NT2/D1 (cell line): Measurements from ENCODE around the gene PHC2.

ENCODE experiments used
- DNase-seq: peaks from one replicate; pipeline ENCODE4 v3.0.0-alpha.2; 2011; ENCODE audit warnings: low read depth, low spot score
- H3K27me3 ChIP-seq: 2 replicates; pipeline ENCODE4 v1.6.0; 2011; ENCODE audit warnings: mild to moderate bottlenecking; ENCODE audit not compliant: insufficient read length, insufficient read depth
- H3K36me3 ChIP-seq: 2 replicates; pipeline ENCODE4 v1.6.1; 2011; ENCODE audit warnings: mild to moderate bottlenecking, low read length, mixed read lengths; ENCODE audit not compliant: insufficient read depth, insufficient read length
- H3K4me1 ChIP-seq: 2 replicates; pipeline ENCODE4 v1.5.1; 2011; ENCODE audit not compliant: insufficient read depth, insufficient read length
- H3K4me3 ChIP-seq: 2 replicates; pipeline ENCODE4 v1.5.1; 2011; ENCODE audit warnings: low read depth; ENCODE audit not compliant: insufficient read length
- H3K9ac ChIP-seq: 2 replicates; pipeline ENCODE4 v1.6.0; 2011; ENCODE audit warnings: low read depth; ENCODE audit not compliant: insufficient read length
- H3K9me3 ChIP-seq: 2 replicates; pipeline ENCODE4 v1.5.1; 2011; ENCODE audit warnings: mild to moderate bottlenecking, low read length; ENCODE audit not compliant: insufficient read depth
- SUZ12 ChIP-seq: IDR thresholded peaks from 2 replicates; pipeline ENCODE4 v1.6.1; 2011; ENCODE audit not compliant: insufficient read length, insufficient read depth; ENCODE audit errors: extremely low read depth
- YY1 ChIP-seq: IDR thresholded peaks from 2 replicates; pipeline ENCODE4 v1.6.1; 2011; ENCODE audit not compliant: insufficient read length, insufficient read depth
- ZNF274 ChIP-seq: IDR thresholded peaks from 2 replicates; pipeline ENCODE4 v1.6.1; 2011; ENCODE audit warnings: mild to moderate bottlenecking, low read depth, low read length

The PHC2 gene

DNA sequence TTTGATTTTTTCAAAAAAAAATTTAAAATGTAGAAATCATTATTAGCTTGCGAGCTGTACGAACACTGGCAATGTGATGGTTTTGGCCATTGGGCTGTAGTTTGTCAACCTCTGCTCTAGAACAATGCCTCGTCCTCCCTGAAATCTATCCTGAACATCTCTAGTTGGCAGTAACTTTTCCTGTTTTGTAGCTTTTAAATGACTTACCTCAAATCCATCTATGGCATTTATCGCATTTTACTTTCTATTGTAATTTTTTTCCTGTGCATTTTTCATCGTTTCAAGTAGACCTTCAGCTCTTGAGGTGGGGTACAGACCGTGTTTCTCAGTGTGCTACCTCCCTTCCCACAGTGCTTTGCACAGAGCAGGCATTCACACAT is 79.6 kb downstream of the PHC2 start:
- H3K9ac ChIP-seq = no peak overlapping the region
- peaks cover 9% of the 10 kb centered on the region for H3K4me1 ChIP-seq
- peaks cover 17% of the 10 kb centered on the region for H3K36me3 ChIP-seq
- no peak for DNase-seq
- H3K4me3 ChIP-seq = no peak overlapping the region
- H3K9me3 ChIP-seq = no peaks in the 10 kb centered on the region
- peaks cover 59% of the 10 kb centered on the region for H3K27me3 ChIP-seq
- TF ChIP-seq YY1 (no peak), ZNF274 (no peak), SUZ12 (no peak)

DNA sequence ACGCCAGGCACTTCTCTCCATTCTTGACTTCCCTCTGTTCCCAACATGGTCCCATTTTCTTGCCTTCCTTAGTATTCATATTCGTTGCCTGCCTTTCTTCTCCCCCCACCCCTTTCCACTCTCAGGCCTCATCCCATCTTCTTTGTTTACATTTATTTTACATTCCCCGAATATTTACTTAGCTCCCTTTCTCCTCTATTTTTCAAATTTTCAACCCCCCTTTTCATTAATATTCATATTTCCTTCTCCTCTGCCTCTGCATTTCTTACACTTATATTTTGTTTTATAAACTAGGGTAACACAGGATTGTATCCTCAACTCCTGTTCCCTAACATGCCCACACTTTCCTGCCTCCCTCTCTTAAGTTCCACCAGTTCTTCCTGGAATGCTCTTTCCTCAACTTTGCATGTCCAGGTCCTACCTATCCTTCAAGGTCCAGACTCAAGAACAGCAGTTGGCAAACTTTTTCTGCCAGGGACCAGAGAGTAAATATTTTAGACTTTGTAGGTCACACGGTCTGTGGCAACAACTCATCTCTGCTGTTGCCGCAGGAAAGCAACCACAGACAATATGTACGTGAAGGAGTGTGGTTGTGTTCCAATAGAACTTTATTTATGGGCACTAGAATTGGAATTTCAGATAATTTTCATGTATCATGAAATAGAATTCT is 80.1 kb downstream of the PHC2 start:
- Histone ChIP-seq H3K9ac (peak overlapping the region; percentile 81), H3K4me1 (peaks cover 9% of the 10 kb centered on the region), H3K9me3 (no peaks in the 10 kb centered on the region), H3K36me3 (peaks cover 20% of the 10 kb centered on the region), H3K27me3 (peaks cover 59% of the 10 kb centered on the region), H3K4me3 (peak overlapping the region; percentile 58)
- DNase-seq = no peak
- TF ChIP-seq SUZ12 (no peak), ZNF274 (no peak), YY1 (no peak)

- Histone ChIP-seq H3K36me3 (peaks cover 27% of the 10 kb centered on the region), H3K9ac (peak overlapping the region; percentile 86), H3K27me3 (peaks cover 59% of the 10 kb centered on the region), H3K4me1 (peaks cover 9% of the 10 kb centered on the region), H3K9me3 (no peaks in the 10 kb centered on the region), H3K4me3 (peak overlapping the region; percentile 72)
- TF ChIP-seq YY1 = no peak
- no peak for TF ChIP-seq SUZ12
- no peak for TF ChIP-seq ZNF274
- peak; percentile 73 for DNase-seq
Measured at GRCh38 chr1:33349778-33350610, 80.9 kb downstream of the PHC2 start.

- H3K27me3 ChIP-seq = peaks cover 58% of the 10 kb centered on the region
- no peak for DNase-seq
- peaks cover 27% of the 10 kb centered on the region for H3K36me3 ChIP-seq
- H3K9me3 ChIP-seq = no peaks in the 10 kb centered on the region
- peak overlapping the region; percentile 86 for H3K9ac ChIP-seq
- no peak for TF ChIP-seq ZNF274
- TF ChIP-seq YY1 = no peak
- no peak for TF ChIP-seq SUZ12
- peaks cover 9% of the 10 kb centered on the region for H3K4me1 ChIP-seq
- H3K4me3 ChIP-seq = peak overlapping the region; percentile 72
Measured at GRCh38 chr1:33349081-33349759, 81.7 kb downstream of the PHC2 start.

- H3K36me3 ChIP-seq = peaks cover 30% of the 10 kb centered on the region
- no peaks in the 10 kb centered on the region for H3K9me3 ChIP-seq
- H3K4me1 ChIP-seq = peaks cover 9% of the 10 kb centered on the region
- peak overlapping the region; percentile 72 for H3K4me3 ChIP-seq
- peaks cover 55% of the 10 kb centered on the region for H3K27me3 ChIP-seq
- no peak for DNase-seq
- H3K9ac ChIP-seq = peak overlapping the region; percentile 86
- TF ChIP-seq YY1 (no peak), ZNF274 (no peak), SUZ12 (no peak)
Measured at GRCh38 chr1:33348676-33349080, 82.2 kb downstream of the PHC2 start.

DNA sequence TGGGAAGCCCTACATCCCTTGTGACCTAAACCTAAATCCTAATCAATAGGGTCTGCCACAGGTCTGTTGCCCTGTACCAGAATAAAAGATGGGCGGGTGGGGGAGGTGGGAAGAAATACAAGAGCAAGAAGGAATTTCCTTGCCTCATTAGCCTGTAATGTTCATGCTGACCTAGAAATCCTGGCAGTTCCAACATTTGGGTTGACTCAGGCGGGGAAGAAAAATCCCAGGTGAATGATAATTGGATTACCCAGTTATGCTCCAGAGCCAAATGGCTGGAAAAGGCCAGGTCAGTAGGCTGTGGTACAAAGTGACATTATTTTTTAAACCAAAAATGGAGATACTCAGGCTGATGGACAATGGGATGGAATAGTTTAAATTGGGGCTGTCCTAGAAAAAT is 82.7 kb downstream of the PHC2 start:
- DNase-seq = no peak
- peak overlapping the region; percentile 72 for H3K4me3 ChIP-seq
- TF ChIP-seq YY1 (no peak), ZNF274 (no peak), SUZ12 (no peak)
- H3K4me1 ChIP-seq = peaks cover 9% of the 10 kb centered on the region
- H3K9me3 ChIP-seq = no peaks in the 10 kb centered on the region
- peaks cover 50% of the 10 kb centered on the region for H3K27me3 ChIP-seq
- peaks cover 33% of the 10 kb centered on the region for H3K36me3 ChIP-seq
- no peak overlapping the region for H3K9ac ChIP-seq

DNA sequence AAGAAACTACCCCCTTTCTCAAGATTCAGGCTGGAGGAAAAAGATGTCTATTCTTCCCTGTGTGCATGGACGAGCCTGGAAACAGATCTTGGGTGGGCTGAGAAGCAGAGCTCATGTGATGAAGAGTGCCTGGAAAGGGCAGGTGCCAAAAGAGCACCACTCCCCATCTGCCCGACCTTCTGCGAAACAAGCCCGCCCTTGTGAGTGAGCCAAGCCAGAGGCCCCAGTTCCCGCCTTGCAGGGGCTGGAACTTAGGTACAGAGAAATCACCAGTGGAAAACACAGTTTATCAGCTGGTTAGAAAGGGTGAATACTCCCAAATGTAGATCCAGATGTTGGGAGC is 83.3 kb downstream of the PHC2 start:
- Histone ChIP-seq H3K9ac (no peak overlapping the region), H3K4me3 (no peak overlapping the region), H3K4me1 (peaks cover 12% of the 10 kb centered on the region), H3K9me3 (no peaks in the 10 kb centered on the region), H3K36me3 (peaks cover 33% of the 10 kb centered on the region), H3K27me3 (peaks cover 45% of the 10 kb centered on the region)
- no peak for DNase-seq
- no peak for TF ChIP-seq ZNF274
- no peak for TF ChIP-seq YY1
- TF ChIP-seq SUZ12 = no peak
